ENCODE measurements around the gene ZNF341.
"Not testable (repeated sequence)": the region's sequence is repeated elsewhere in the genome, so short reads cannot be mapped to it uniquely, and the experiment has no call there.

Gene ZNF341

GRCh38 chr20:33732166-33732970 lies 572 bp downstream of the ZNF341 start:
- H3K4me3 Mint-ChIP-seq = peak overlapping the region; percentile 91
- peak in 1 of 2 donors; percentile 98 for DNase-seq (ENCODE audit: low spot score in 2 of 2)
- peak; percentile 65 for ATAC-seq (ENCODE audit: low read depth)

GRCh38 chr20:33733654-33734576 lies 2.1 kb downstream of the ZNF341 start:
- Mint-ChIP-seq H3K27me3 (no peaks in the 10 kb centered on the region), H3K36me3 (peaks cover 13% of the 10 kb centered on the region), H3K9me3 (peaks cover 8% of the 10 kb centered on the region), H3K4me1 (peaks cover 21% of the 10 kb centered on the region), H3K4me3 (peak overlapping the region; percentile 91), H3K27ac (peak overlapping the region; percentile 87)
- DNase-seq (ENCODE audit: low spot score in 2 of 2) (peak; percentile 27 to 37), ATAC-seq (ENCODE audit: low read depth) (peak; percentile 9)

More at GRCh38 chr20:33732166-33732970, 572 bp downstream of the ZNF341 start:
- H3K9me3 Mint-ChIP-seq = peaks cover 8% of the 10 kb centered on the region
- peaks cover 9% of the 10 kb centered on the region for H3K36me3 Mint-ChIP-seq
- no peaks in the 10 kb centered on the region for H3K27me3 Mint-ChIP-seq
- peaks cover 17% of the 10 kb centered on the region for H3K4me1 Mint-ChIP-seq
- H3K27ac Mint-ChIP-seq = peak overlapping the region; percentile 87

GRCh38 chr20:33736962-33737361 lies 5.2 kb downstream of the ZNF341 start:
- H3K9me3 Mint-ChIP-seq = peaks cover 8% of the 10 kb centered on the region
- peaks cover 15% of the 10 kb centered on the region for H3K4me1 Mint-ChIP-seq
- no peak for ATAC-seq (ENCODE audit: low read depth)
- H3K27me3 Mint-ChIP-seq = no peaks in the 10 kb centered on the region
- H3K27ac Mint-ChIP-seq = peak overlapping the region; percentile 38
- no peak for DNase-seq (ENCODE audit: low spot score in 2 of 2)
- no peak overlapping the region for H3K4me3 Mint-ChIP-seq
- peaks cover 13% of the 10 kb centered on the region for H3K36me3 Mint-ChIP-seq

GRCh38 chr20:33739493-33739892 lies 7.7 kb downstream of the ZNF341 start:
- H3K9me3 Mint-ChIP-seq = peaks cover 8% of the 10 kb centered on the region
- H3K36me3 Mint-ChIP-seq = peaks cover 12% of the 10 kb centered on the region
- ATAC-seq (ENCODE audit: low read depth) (no peak), DNase-seq (ENCODE audit: low spot score in 2 of 2) (no peak)
- H3K27ac Mint-ChIP-seq = no peak overlapping the region
- H3K4me1 Mint-ChIP-seq = peaks cover 7% of the 10 kb centered on the region
- no peaks in the 10 kb centered on the region for H3K27me3 Mint-ChIP-seq
- no peak overlapping the region for H3K4me3 Mint-ChIP-seq

- peaks cover 8% of the 10 kb centered on the region for H3K9me3 Mint-ChIP-seq
- no peak for ATAC-seq (ENCODE audit: low read depth)
- no peak overlapping the region for H3K27ac Mint-ChIP-seq
Measured at GRCh38 chr20:33740189-33740588, 8.4 kb downstream of the ZNF341 start.

GRCh38 chr20:33744181-33744580 lies 12.4 kb downstream of the ZNF341 start:
- Mint-ChIP-seq H3K36me3 (peaks cover 13% of the 10 kb centered on the region), H3K27ac (no peak overlapping the region), H3K4me3 (no peak overlapping the region), H3K9me3 (peaks cover 1% of the 10 kb centered on the region), H3K4me1 (peaks cover 4% of the 10 kb centered on the region), H3K27me3 (no peaks in the 10 kb centered on the region)
- ATAC-seq (ENCODE audit: low read depth) (no peak), DNase-seq (ENCODE audit: low spot score in 2 of 2) (no peak)

More at GRCh38 chr20:33740189-33740588, 8.4 kb downstream of the ZNF341 start:
- no peak for DNase-seq (ENCODE audit: low spot score in 2 of 2)
- Mint-ChIP-seq H3K36me3 (peaks cover 13% of the 10 kb centered on the region), H3K4me1 (peaks cover 7% of the 10 kb centered on the region), H3K4me3 (no peak overlapping the region), H3K27me3 (no peaks in the 10 kb centered on the region)

- Mint-ChIP-seq H3K27ac (no peak overlapping the region), H3K4me1 (peaks cover 4% of the 10 kb centered on the region)
- no peak for DNase-seq (ENCODE audit: low spot score in 2 of 2)
Measured at GRCh38 chr20:33744773-33745385, 13.1 kb downstream of the ZNF341 start.

GRCh38 chr20:33746325-33746998 lies 14.7 kb downstream of the ZNF341 start:
- H3K4me1 Mint-ChIP-seq = peaks cover 4% of the 10 kb centered on the region
- no peaks in the 10 kb centered on the region for H3K27me3 Mint-ChIP-seq
- H3K36me3 Mint-ChIP-seq = peaks cover 13% of the 10 kb centered on the region
- no peak overlapping the region for H3K4me3 Mint-ChIP-seq
- H3K27ac Mint-ChIP-seq = no peak overlapping the region
- peaks cover 1% of the 10 kb centered on the region for H3K9me3 Mint-ChIP-seq
- ATAC-seq (ENCODE audit: low read depth) = no peak
- DNase-seq (ENCODE audit: low spot score in 2 of 2) = no peak

More at GRCh38 chr20:33744773-33745385, 13.1 kb downstream of the ZNF341 start:
- Mint-ChIP-seq H3K9me3 (peaks cover 1% of the 10 kb centered on the region), H3K36me3 (peaks cover 13% of the 10 kb centered on the region), H3K27me3 (no peaks in the 10 kb centered on the region), H3K4me3 (no peak overlapping the region)
- no peak for ATAC-seq (ENCODE audit: low read depth)

GRCh38 chr20:33751775-33752174 lies 20.0 kb downstream of the ZNF341 start:
- DNase-seq (ENCODE audit: low spot score in 2 of 2) = no peak
- no peak overlapping the region for H3K27ac Mint-ChIP-seq
- no peaks in the 10 kb centered on the region for H3K27me3 Mint-ChIP-seq
- H3K36me3 Mint-ChIP-seq = peaks cover 14% of the 10 kb centered on the region
- no peak for ATAC-seq (ENCODE audit: low read depth)
- peaks cover 2% of the 10 kb centered on the region for H3K4me1 Mint-ChIP-seq
- no peaks in the 10 kb centered on the region for H3K9me3 Mint-ChIP-seq
- H3K4me3 Mint-ChIP-seq = no peak overlapping the region

- H3K27me3 Mint-ChIP-seq = no peaks in the 10 kb centered on the region
- H3K9me3 Mint-ChIP-seq = peaks cover 4% of the 10 kb centered on the region
- ATAC-seq (ENCODE audit: low read depth) (no peak), DNase-seq (ENCODE audit: low spot score in 2 of 2) (no peak)
- H3K36me3 Mint-ChIP-seq = peaks cover 24% of the 10 kb centered on the region
- H3K4me3 Mint-ChIP-seq = no peak overlapping the region
- no peak overlapping the region for H3K27ac Mint-ChIP-seq
- H3K4me1 Mint-ChIP-seq = peaks cover 2% of the 10 kb centered on the region
Measured at GRCh38 chr20:33753143-33753542, 21.3 kb downstream of the ZNF341 start.

GRCh38 chr20:33753763-33754162 lies 22.0 kb downstream of the ZNF341 start:
- Mint-ChIP-seq H3K27ac (no peak overlapping the region), H3K4me3 (no peak overlapping the region), H3K27me3 (no peaks in the 10 kb centered on the region), H3K9me3 (peaks cover 4% of the 10 kb centered on the region), H3K4me1 (peaks cover 2% of the 10 kb centered on the region), H3K36me3 (peaks cover 27% of the 10 kb centered on the region)
- DNase-seq (ENCODE audit: low spot score in 2 of 2) = no peak
- no peak for ATAC-seq (ENCODE audit: low read depth)

- H3K4me1 Mint-ChIP-seq; H3K27me3 Mint-ChIP-seq; DNase-seq (ENCODE audit: low spot score in 2 of 2); H3K9me3 Mint-ChIP-seq; H3K4me3 Mint-ChIP-seq: not testable (repeated sequence)
- ATAC-seq (ENCODE audit: low read depth) = peak; percentile 96
- Mint-ChIP-seq H3K36me3 (peaks cover 29% of the 10 kb centered on the region), H3K27ac (peak overlapping the region; percentile 50)
Measured at GRCh38 chr20:33755936-33756490, 24.2 kb downstream of the ZNF341 start.

- H3K27ac Mint-ChIP-seq = no peak overlapping the region
- H3K27me3 Mint-ChIP-seq = no peaks in the 10 kb centered on the region
- DNase-seq (ENCODE audit: low spot score in 2 of 2) (no peak), ATAC-seq (ENCODE audit: low read depth) (no peak)
- H3K4me1 Mint-ChIP-seq = peaks cover 2% of the 10 kb centered on the region
- H3K4me3 Mint-ChIP-seq = no peak overlapping the region
- peaks cover 29% of the 10 kb centered on the region for H3K36me3 Mint-ChIP-seq
- H3K9me3 Mint-ChIP-seq = peaks cover 4% of the 10 kb centered on the region
Measured at GRCh38 chr20:33757046-33757445, 25.2 kb downstream of the ZNF341 start.

All from memory B cell (primary cell).